B cell (primary cell): ENCODE results near the gene DCDC2C. TPM values are rescaled to one million over a fixed set of nuclear protein-coding genes. Genes with fewer than 3 reads are reported as not detected.

Source experiments
- ATAC-seq: fragments of 200-7000 bp; cut with Tn5 transposase; one replicate; pipeline ENCODE4 v1.10.0; 2021; ENCODE audit warnings: low read depth, mild to moderate bottlenecking, moderate number of reproducible peaks, moderate library complexity
- CTCF ChIA-PET: fragments of 350-600 bp; sonication (Branson Sonifier 250); formaldehyde crosslinking; loops from one replicate; lab custom pipeline; 2021; ENCODE audit warnings: antibody characterized with exemption, inconsistent platforms; lab: Charles Lee
- POLR2A ChIA-PET: fragments of 350-600 bp; sonication (Branson Sonifier 250); formaldehyde crosslinking; loops from one replicate; lab custom pipeline; 2021; ENCODE audit warnings: antibody characterized with exemption; lab: Charles Lee
- DNase-seq: peaks from one replicate; pipeline ENCODE4 v3.0.0; 2013
- H2AFZ ChIP-seq: 2 replicates; pipeline ENCODE4 v1.6.1; 2012; ENCODE audit warnings: mild to moderate bottlenecking, low read depth, low read length; ENCODE audit not compliant: insufficient read depth, poor library complexity, severe bottlenecking
- H3K27ac ChIP-seq, 2 donors: 1 replicate in 1 of 2; 2 replicates in 1 of 2; pipeline ENCODE4 v1.5.1; 2012 to 2013; ENCODE audit warnings: low read length in 2 of 2, mild to moderate bottlenecking in 2 of 2, moderate library complexity in 1 of 2
- H3K27me3 ChIP-seq, 4 experiments: fragments of 200-600 bp in 1 of 4; sonication (generic) in 1 of 4; replicated peaks in 1 of 4; 1 replicate in 2 of 4; 2 replicates in 2 of 4; pipeline versions ENCODE4 v1.6.1 to v1.7.0; 2013 to 2016; ENCODE audit warnings: low read length in 3 of 4, mild to moderate bottlenecking in 2 of 4, mixed read lengths in 1 of 4, moderate library complexity in 1 of 4; ENCODE audit not compliant: insufficient read depth in 4 of 4, control insufficient read depth in 3 of 4; ENCODE audit errors: control extremely low read depth in 1 of 4
- H3K36me3 ChIP-seq, 2 experiments: replicated peaks in 1 of 2; 1 replicate in 1 of 2; 2 replicates in 1 of 2; pipeline versions ENCODE4 v1.6.1 to v1.7.1; 2013; ENCODE audit warnings: low read length in 1 of 2; ENCODE audit not compliant: insufficient read depth in 2 of 2, control insufficient read depth in 1 of 2; ENCODE audit errors: control extremely low read depth in 1 of 2, extremely low read depth in 1 of 2
- H3K4me1 ChIP-seq, 2 donors: fragments of 200-600 bp in 1 of 2; sonication (generic) in 1 of 2; 1 replicate in 1 of 2; 2 replicates in 1 of 2; pipeline versions ENCODE4 v1.5.1 to v1.6.1; 2013 to 2017; ENCODE audit warnings: low read length in 2 of 2; ENCODE audit not compliant: control insufficient read depth in 2 of 2, insufficient read depth in 2 of 2
- H3K4me2 ChIP-seq: replicated peaks from 2 replicates; pipeline ENCODE3; 2012; ENCODE audit warnings: mild to moderate bottlenecking, low read depth, low read length; ENCODE audit not compliant: poor library complexity, severe bottlenecking
- H3K4me3 ChIP-seq, 5 experiments: fragments of 200-600 bp in 1 of 5; sonication (generic) in 1 of 5; 1 replicate in 3 of 5; 2 replicates in 2 of 5; pipeline versions ENCODE4 v1.5.1 to v1.7.0; 2011 to 2016; ENCODE audit warnings: low read length in 4 of 5, mild to moderate bottlenecking in 4 of 5, low read depth in 2 of 5, control low read depth in 1 of 5, moderate library complexity in 1 of 5; ENCODE audit not compliant: insufficient read depth in 1 of 5; ENCODE audit errors: control extremely low read depth in 1 of 5, extremely low read depth in 1 of 5
- H3K79me2 ChIP-seq: fragments of 200-600 bp; sonication (generic); one replicate; pipeline ENCODE4 v1.6.0; 2016; ENCODE audit warnings: low read length; ENCODE audit not compliant: control insufficient read depth, insufficient read depth
- H3K9ac ChIP-seq: fragments of 200-600 bp; sonication (generic); 2 replicates; pipeline ENCODE4 v1.6.1; 2017; ENCODE audit warnings: mild to moderate bottlenecking, low read length, moderate library complexity
- H3K9me3 ChIP-seq, 3 donors: one replicate each; pipeline versions ENCODE4 v1.6.1 to v1.7.1; 2013; ENCODE audit warnings: low read length in 2 of 3; ENCODE audit not compliant: control insufficient read depth in 2 of 3, insufficient read depth in 1 of 3; ENCODE audit errors: control extremely low read depth in 1 of 3
- H4K20me1 ChIP-seq: 2 replicates; pipeline ENCODE4 v1.6.0; 2012; ENCODE audit warnings: mild to moderate bottlenecking, low read length; ENCODE audit not compliant: insufficient read depth, control insufficient read depth, poor library complexity, severe bottlenecking
- H3K27ac Mint-ChIP-seq: one replicate; pipeline ENCODE4 v1.8.0; 2021; ENCODE audit warnings: mixed read lengths
- H3K27me3 Mint-ChIP-seq: one replicate; pipeline ENCODE4 v1.8.0; 2021; ENCODE audit warnings: mixed read lengths
- H3K4me1 Mint-ChIP-seq: one replicate; pipeline ENCODE4 v1.8.0; 2021; ENCODE audit warnings: mixed read lengths
- H3K4me3 Mint-ChIP-seq: one replicate; pipeline ENCODE4 v1.8.0; 2021; ENCODE audit warnings: mixed read lengths
- H3K9me3 Mint-ChIP-seq: one replicate; pipeline ENCODE4 v1.8.0; 2022; ENCODE audit warnings: mixed read lengths; ENCODE audit not compliant: insufficient read depth
- CTCF ChIP-seq: fragments of 200-600 bp; IDR thresholded peaks from one replicate; pipeline ENCODE4 v1.8.0; 2022; ENCODE audit warnings: antibody characterized with exemption, mild to moderate bottlenecking
- EZH2 ChIP-seq: IDR thresholded peaks from 2 replicates; pipeline ENCODE4 v1.6.1; 2012; ENCODE audit warnings: borderline replicate concordance, low read depth, mild to moderate bottlenecking, moderate library complexity, low read length; ENCODE audit not compliant: insufficient read depth, poor library complexity, severe bottlenecking
- WGBS: methylation state at CpG from one replicate; pipeline ENCODE4 v1.1.5; 2013; ENCODE audit warnings: missing lambda C conversion rate; ENCODE audit not compliant: insufficient coverage; 5-methylcytosine and 5-hydroxymethylcytosine counted together
- intact Hi-C: fragments of 100-400 bp; cut with micrococcal nuclease; formaldehyde crosslinking; loops from one replicate; pipeline ENCODE4 v1.10.0; 2022
- polyA plus RNA-seq: library from polyadenylated mRNA; depleted of rRNA; stranded (reverse); fragments of >200 nt; gene quantifications from 2 replicates; pipeline ENCODE4 v1.2.3, GENCODE V29; 2012
- total RNA-seq, 2 donors: library from RNA; stranded (reverse); fragments of 120-200 nt in 1 of 2; gene quantifications; 1 replicate in 1 of 2; 2 replicates in 1 of 2; pipeline versions ENCODE4 v1.2.3 to v1.2.4, GENCODE V29; 2013 to 2022

DCDC2C gene
- total and polyA plus RNA-seq, 2 donors (not counting 1 experiment from before 2014, with no cell fraction given), result not detected

DNA sequence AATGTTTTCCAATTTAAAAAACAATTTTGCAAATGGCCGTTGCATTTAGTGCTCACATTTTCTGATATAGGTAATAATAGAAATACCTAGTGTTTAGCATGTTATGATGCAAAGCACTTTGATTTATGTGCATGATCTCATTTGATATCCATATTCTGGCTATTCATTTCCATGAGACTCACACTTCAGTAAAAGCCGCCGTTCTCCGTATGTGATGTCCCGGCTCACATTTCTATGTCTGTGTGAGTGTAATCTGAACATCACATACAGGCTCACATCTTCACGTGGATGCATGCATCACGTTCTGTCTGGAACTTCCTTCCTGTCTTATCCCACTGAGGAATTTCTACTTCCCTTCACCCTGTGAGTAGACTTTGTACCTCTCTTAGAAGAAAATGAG, 45.8 kb downstream of the DCDC2C start:
- Histone ChIP-seq H4K20me1 (no peaks in the 10 kb centered on the region), H3K4me1 (no peaks in the 10 kb centered on the region), H2AFZ (no peak overlapping the region), H3K4me3 (no peak overlapping the region), H3K9ac (no peak overlapping the region), H3K9me3 (peaks cover 0 to 3% (median 0%) of the 10 kb centered on the region in 3 donors), H3K27ac (no peak overlapping the region), H3K4me2 (no peak overlapping the region), H3K36me3 (no peaks in the 10 kb centered on the region), H3K27me3 (no peaks in the 10 kb centered on the region), H3K79me2 (no peaks in the 10 kb centered on the region)
- Mint-ChIP-seq H3K9me3 (no peaks in the 10 kb centered on the region), H3K4me3 (no peak overlapping the region), H3K4me1 (no peaks in the 10 kb centered on the region), H3K27me3 (no peaks in the 10 kb centered on the region), H3K27ac (no peak overlapping the region)
- intact Hi-C loops, result no loop called here
- WGBS, result no CpG with 5 or more reads among the region's 7 CpGs
- TF ChIP-seq EZH2, result no peak
- no peak for TF ChIP-seq CTCF
- ATAC-seq (no peak), DNase-seq (no peak)
- ChIA-PET CTCF (no interaction called here), POLR2A (no interaction called here)

DNA sequence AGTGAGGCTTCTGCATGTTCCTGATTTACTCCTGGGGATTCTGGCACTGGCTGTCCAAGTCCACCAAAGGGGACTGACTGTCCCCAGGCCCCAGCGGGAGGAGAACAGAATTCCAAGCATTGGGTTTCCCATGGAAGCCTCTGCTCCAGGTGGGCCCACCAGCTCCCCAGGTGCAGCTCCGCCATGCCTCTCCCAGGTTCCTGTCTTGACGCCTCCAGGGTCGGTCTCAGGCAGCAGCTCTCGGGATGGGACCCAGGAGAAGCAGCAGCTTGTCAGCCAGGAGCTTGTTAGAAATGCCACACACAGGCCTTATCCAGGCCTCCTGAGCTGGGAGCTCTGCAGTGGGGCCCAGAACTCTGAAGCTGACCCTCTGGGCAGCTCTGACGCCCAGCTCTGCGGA, 47.9 kb downstream of the DCDC2C start:
- Mint-ChIP-seq H3K27ac (no peak overlapping the region), H3K9me3 (peaks cover 2% of the 10 kb centered on the region), H3K27me3 (no peaks in the 10 kb centered on the region), H3K4me3 (no peak overlapping the region), H3K4me1 (no peaks in the 10 kb centered on the region)
- Histone ChIP-seq H4K20me1 (no peaks in the 10 kb centered on the region), H3K36me3 (no peaks in the 10 kb centered on the region), H3K9ac (no peak overlapping the region), H2AFZ (no peak overlapping the region), H3K27ac (no peak overlapping the region), H3K9me3 (peaks cover 0 to 8% (median 0%) of the 10 kb centered on the region in 3 donors), H3K27me3 (no peaks in the 10 kb centered on the region), H3K4me2 (no peak overlapping the region), H3K79me2 (no peaks in the 10 kb centered on the region), H3K4me1 (no peaks in the 10 kb centered on the region), H3K4me3 (no peak overlapping the region)
- ChIA-PET POLR2A (no interaction called here), CTCF (no interaction called here)
- DNase-seq, result no peak
- ATAC-seq, result no peak
- TF ChIP-seq CTCF (no peak), EZH2 (no peak)
- 90% methylated on average over 7 of the region's 7 CpGs for WGBS
- intact Hi-C loops, result no loop called here
